HuH-7.5 (cell line): Measurements from ENCODE around the gene CD69.
"Not testable (repeated sequence)": the region's sequence is repeated elsewhere in the genome, so short reads cannot be mapped to it uniquely, and the experiment has no call there.

Source experiments
- DNase-seq: peaks from one replicate; pipeline ENCODE4 v3.0.0; 2011; ENCODE audit warnings: low spot score

The CD69 gene

GRCh38 chr12:9750276-9751203 lies 10.2 kb downstream of the CD69 start:
- DNase-seq = peak; percentile 46

- DNase-seq = no peak
Observed at GRCh38 chr12:9749640-9750039, 11.1 kb downstream of the CD69 start.

- no peak for DNase-seq
Observed at GRCh38 chr12:9745199-9745598, 15.5 kb downstream of the CD69 start.

- DNase-seq = no peak
Observed at GRCh38 chr12:9742661-9743060, 18.0 kb downstream of the CD69 start.

GRCh38 chr12:9741726-9742125 lies 19.0 kb downstream of the CD69 start:
- DNase-seq = no peak

- DNase-seq = no peak
Observed at GRCh38 chr12:9740106-9740750, 20.5 kb downstream of the CD69 start.

GRCh38 chr12:9739404-9740105 lies 21.1 kb downstream of the CD69 start:
- DNase-seq = not testable (repeated sequence)

GRCh38 chr12:9738905-9739304 lies 21.8 kb downstream of the CD69 start:
- DNase-seq = not testable (repeated sequence)

- no peak for DNase-seq
Observed at GRCh38 chr12:9736936-9737705, 23.6 kb downstream of the CD69 start.

GRCh38 chr12:9735601-9736000 lies 25.1 kb downstream of the CD69 start:
- DNase-seq = no peak

- DNase-seq = no peak
Observed at GRCh38 chr12:9732921-9733461, 27.7 kb downstream of the CD69 start, which contains the start of gene CLECL1. Gene CLECL1, minus strand, starts transcription at chr12:9733097.

GRCh38 chr12:9731797-9732196 lies 28.9 kb downstream of the CD69 start:
- no peak for DNase-seq

GRCh38 chr12:9731393-9731792 lies 29.3 kb downstream of the CD69 start:
- DNase-seq = no peak

- DNase-seq = no peak
Observed at GRCh38 chr12:9730591-9730990, 30.1 kb downstream of the CD69 start.

GRCh38 chr12:9730011-9730410 lies 30.7 kb downstream of the CD69 start:
- no peak for DNase-seq

- no peak for DNase-seq
Observed at GRCh38 chr12:9729082-9729481, 31.6 kb downstream of the CD69 start.

GRCh38 chr12:9727813-9728212 lies 32.9 kb downstream of the CD69 start:
- no peak for DNase-seq

GRCh38 chr12:9725213-9725870 lies 35.4 kb downstream of the CD69 start:
- DNase-seq = no peak

- no peak for DNase-seq
Observed at GRCh38 chr12:9724023-9724422, 36.7 kb downstream of the CD69 start.

GRCh38 chr12:9721394-9722092 lies 39.2 kb downstream of the CD69 start:
- DNase-seq = no peak
